Retinal pigment epithelial cell (primary cell): Measurements from ENCODE around the gene MARK1.

ENCODE experiments used
- DNase-seq: peaks from one replicate; pipeline ENCODE4 v3.0.0-alpha.2; 2010; ENCODE audit warnings: low read depth
- H3K4me3 ChIP-seq: 2 replicates; pipeline ENCODE4 v1.5.1; 2011; ENCODE audit warnings: mild to moderate bottlenecking, low read length, control low read depth, moderate library complexity
- TF ChIP-seq, protein P1 (sequence below): conservative IDR thresholded peaks from 2 replicates; pipeline ENCODE4 v1.5.1; 2011; ENCODE audit warnings: low read depth, low read length, control low read depth, inconsistent platforms

Gene MARK1

DNA sequence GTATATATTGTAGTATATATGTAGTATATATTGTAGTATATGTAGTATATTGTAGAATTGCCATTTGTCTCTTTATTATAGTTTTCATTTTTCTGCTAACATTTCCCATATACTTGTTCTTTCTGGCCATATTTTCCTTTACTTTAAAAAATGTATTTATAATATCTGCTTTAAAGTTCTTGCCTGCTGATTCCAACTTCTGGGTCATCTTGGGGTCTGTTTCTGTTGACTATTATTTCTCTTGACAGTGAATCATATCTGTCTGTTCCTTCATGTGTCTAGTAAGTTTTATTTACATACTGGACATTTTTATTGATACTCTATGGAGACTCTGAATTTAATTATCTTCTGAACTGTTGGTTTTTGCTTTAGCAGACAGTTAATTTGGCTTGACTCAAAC is 45.9 kb downstream of the MARK1 start:
- TF ChIP-seq, protein P1, sequence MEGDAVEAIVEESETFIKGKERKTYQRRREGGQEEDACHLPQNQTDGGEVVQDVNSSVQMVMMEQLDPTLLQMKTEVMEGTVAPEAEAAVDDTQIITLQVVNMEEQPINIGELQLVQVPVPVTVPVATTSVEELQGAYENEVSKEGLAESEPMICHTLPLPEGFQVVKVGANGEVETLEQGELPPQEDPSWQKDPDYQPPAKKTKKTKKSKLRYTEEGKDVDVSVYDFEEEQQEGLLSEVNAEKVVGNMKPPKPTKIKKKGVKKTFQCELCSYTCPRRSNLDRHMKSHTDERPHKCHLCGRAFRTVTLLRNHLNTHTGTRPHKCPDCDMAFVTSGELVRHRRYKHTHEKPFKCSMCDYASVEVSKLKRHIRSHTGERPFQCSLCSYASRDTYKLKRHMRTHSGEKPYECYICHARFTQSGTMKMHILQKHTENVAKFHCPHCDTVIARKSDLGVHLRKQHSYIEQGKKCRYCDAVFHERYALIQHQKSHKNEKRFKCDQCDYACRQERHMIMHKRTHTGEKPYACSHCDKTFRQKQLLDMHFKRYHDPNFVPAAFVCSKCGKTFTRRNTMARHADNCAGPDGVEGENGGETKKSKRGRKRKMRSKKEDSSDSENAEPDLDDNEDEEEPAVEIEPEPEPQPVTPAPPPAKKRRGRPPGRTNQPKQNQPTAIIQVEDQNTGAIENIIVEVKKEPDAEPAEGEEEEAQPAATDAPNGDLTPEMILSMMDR = no peak
- H3K4me3 ChIP-seq = no peak overlapping the region
- DNase-seq = no peak

DNA sequence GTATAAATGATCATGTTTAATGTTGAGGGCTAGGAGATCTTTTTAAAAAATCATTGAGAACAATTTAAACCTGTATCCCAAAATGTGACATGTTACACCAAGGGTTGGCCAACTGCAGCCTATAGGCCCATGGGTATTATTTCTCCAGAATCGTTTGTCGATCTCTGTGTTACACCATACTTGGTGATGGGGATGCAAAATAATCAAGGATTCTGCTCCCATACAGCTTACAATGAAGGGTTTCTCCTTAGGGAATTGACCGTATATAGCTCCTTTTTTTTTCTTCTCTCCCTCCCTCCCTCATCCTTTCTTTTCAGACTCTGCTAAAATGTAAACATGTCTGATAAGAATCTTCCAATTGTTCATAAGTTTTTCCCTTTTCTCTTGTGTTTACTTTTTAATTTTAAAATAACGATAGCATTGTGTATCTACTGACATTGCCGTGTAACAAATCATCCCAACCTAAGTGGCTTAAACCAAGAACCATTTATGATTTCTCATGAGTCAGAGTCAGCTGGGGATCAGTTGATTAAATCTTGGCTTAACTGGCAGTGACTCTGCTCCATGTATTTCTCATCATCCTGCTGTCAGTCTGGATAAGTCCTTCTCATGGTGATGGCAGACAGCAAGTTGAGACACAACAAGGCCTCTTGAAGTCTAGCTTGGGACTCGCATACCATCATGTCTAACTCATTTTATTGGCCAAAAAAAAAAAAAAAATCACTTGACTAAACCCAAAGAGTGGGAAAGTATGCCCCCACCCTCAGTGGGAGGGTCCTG is 48.0 kb downstream of the MARK1 start:
- H3K4me3 ChIP-seq = no peak overlapping the region
- TF ChIP-seq, protein P1 = no peak
- DNase-seq = no peak

DNA sequence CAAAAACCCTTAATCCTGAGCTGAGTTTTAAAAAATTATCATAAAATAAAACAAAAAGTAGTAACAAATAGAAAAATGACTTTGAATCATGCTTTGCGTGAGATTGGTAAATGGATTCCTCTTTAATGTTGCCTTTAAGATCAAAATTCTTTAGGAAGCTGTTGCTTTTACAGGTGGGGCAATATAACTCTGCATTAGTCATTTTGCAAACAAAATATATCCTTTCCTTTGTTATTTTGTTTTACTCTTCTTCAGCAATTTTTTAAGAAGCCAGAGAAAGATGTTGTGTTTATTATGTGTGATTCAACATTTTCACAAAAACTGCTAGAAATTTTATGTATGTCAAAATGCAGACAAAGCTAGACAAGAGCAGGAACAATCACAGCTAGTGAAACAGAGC is 50.0 kb downstream of the MARK1 start:
- DNase-seq = no peak
- no peak overlapping the region for H3K4me3 ChIP-seq
- TF ChIP-seq, protein P1 = no peak

DNA sequence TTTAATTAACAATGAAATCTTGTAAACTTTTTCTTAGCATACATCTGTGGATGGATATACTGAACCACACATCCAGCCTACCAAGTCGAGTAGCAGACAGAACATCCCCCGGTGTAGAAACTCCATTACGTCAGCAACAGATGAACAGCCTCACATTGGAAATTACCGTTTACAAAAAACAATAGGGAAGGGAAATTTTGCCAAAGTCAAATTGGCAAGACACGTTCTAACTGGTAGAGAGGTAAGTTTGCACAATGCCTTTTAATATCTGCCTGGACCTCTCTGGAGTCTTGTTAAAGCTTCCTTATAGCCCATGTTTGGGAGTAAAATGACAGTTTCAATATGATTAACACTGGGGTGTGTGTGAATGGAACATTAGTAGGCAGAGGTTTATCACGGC is 51.4 kb downstream of the MARK1 start:
- TF ChIP-seq, protein P1 = no peak
- no peak overlapping the region for H3K4me3 ChIP-seq
- no peak for DNase-seq

DNA sequence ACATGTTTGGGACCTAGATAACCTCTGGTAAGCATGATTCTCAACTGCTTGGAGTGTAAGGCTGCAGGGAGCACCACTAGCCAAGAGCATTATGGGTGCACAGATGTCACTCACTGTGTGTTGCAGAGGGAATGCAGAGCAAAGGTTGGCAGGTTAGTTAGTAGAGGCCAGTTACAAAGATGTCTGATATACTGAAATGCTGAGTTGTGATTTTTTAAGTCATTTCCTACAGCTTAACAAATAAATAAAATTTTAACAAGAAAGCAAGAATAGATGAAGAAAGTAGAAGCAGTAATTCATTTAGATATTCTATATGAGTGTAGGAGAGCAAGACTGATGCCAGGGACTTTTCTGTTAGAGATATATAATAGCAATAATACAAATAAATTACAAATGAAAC is 64.8 kb downstream of the MARK1 start:
- TF ChIP-seq, protein P1 = no peak
- H3K4me3 ChIP-seq = no peak overlapping the region
- no peak for DNase-seq

DNA sequence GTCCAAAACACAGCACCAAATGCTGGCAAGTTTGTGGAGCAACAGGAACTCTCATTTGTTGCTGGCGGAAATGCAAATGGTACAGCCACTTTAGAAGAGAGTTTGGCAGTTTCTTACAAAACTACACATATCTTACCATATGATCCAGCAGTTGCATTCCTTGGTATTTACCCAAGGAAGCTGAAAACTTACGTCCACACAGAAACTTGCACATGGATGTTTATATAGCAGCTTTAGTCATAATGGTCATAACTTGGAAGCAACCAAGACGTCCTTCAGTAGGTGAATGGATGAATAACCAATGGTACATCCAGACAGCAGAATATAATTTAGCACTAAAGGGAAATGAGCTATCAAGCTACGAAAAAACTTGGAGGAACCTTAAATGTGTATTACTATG is 66.4 kb downstream of the MARK1 start:
- no peak overlapping the region for H3K4me3 ChIP-seq
- TF ChIP-seq, protein P1 = no peak
- no peak for DNase-seq

DNA sequence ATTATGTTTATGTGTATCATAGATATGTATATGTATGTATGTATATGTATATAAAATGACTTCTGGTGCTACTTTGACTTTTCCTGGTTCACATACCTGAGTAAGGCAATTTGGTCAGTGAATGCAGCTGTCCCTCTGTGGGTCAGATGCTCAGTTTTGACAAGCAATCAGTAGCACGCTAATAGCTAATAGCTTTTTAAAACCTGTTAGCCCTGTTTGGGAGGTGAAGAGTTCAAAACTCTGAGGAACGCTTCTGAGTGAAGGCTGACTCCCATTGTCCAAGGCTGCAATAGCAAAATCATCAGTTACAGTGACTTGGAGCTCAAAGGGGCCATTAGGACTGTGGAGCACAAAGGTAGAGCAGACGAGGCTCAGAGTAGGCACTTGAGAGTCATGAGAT is 67.2 kb downstream of the MARK1 start:
- H3K4me3 ChIP-seq = no peak overlapping the region
- TF ChIP-seq, protein P1 = no peak
- no peak for DNase-seq
